Keratinocyte (primary cell): ENCODE results near the gene DTYMK. TPM values are rescaled to one million over a fixed set of nuclear protein-coding genes. Genes with fewer than 3 reads are reported as not detected.

Experiments used
- DNase-seq: peaks from one replicate; pipeline ENCODE4 v3.0.0-alpha.2; 2011; ENCODE audit warnings: low read depth, missing footprints, low spot score
- FAIRE-seq: peaks from 2 replicates; lab custom pipeline; 2011; peaks lifted over from hg19 to GRCh38; lab: Jason Lieb, UNC
- H2AFZ ChIP-seq: 2 replicates; pipeline ENCODE4 v1.6.0; 2012; ENCODE audit warnings: low read length, control low read depth, inconsistent platforms; ENCODE audit not compliant: control insufficient read depth
- H3K27ac ChIP-seq: 2 replicates; pipeline ENCODE4 v1.5.1; 2011; ENCODE audit warnings: low read length; ENCODE audit not compliant: control insufficient read depth, insufficient read depth
- H3K27me3 ChIP-seq: 3 replicates; pipeline ENCODE4 v1.6.0; 2011; ENCODE audit warnings: low read length; ENCODE audit not compliant: control insufficient read depth, insufficient read depth; ENCODE audit errors: extremely low read depth
- H3K36me3 ChIP-seq, 2 experiments: 2 replicates in 1 of 2; 3 replicates in 1 of 2; pipeline ENCODE4 v1.5.1; 2011; ENCODE audit warnings: low read length in 2 of 2, mild to moderate bottlenecking in 1 of 2; ENCODE audit not compliant: control insufficient read depth in 2 of 2, insufficient read depth in 2 of 2; ENCODE audit errors: extremely low read depth in 1 of 2
- H3K4me1 ChIP-seq: 3 replicates; pipeline ENCODE4 v1.5.1; 2011; ENCODE audit warnings: low read length; ENCODE audit not compliant: control insufficient read depth, insufficient read depth; ENCODE audit errors: extremely low read depth
- H3K4me2 ChIP-seq: 3 replicates; pipeline ENCODE4 v1.6.0; 2011; ENCODE audit warnings: low read depth, low read length; ENCODE audit not compliant: control insufficient read depth, insufficient read depth; ENCODE audit errors: extremely low read depth
- H3K4me3 ChIP-seq, 3 experiments: fragments of 200-600 bp in 1 of 3; sonication (generic) in 1 of 3; 2 replicates in 2 of 3; 3 replicates in 1 of 3; pipeline ENCODE4 v1.5.1; 2011 to 2016; ENCODE audit warnings: low read length in 3 of 3, mild to moderate bottlenecking in 3 of 3, control low read depth in 2 of 3, inconsistent platforms in 1 of 3, low read depth in 1 of 3, mixed read lengths in 1 of 3, mixed run types in 1 of 3, moderate library complexity in 1 of 3; ENCODE audit not compliant: control insufficient read depth in 2 of 3, insufficient read depth in 2 of 3; ENCODE audit errors: extremely low read depth in 1 of 3
- H3K79me2 ChIP-seq: 2 replicates; pipeline ENCODE4 v1.6.0; 2012; ENCODE audit warnings: low read length; ENCODE audit not compliant: control insufficient read depth, insufficient read depth
- H3K9ac ChIP-seq: 3 replicates; pipeline ENCODE4 v1.6.0; 2011; ENCODE audit warnings: low read length; ENCODE audit not compliant: control insufficient read depth, insufficient read depth; ENCODE audit errors: extremely low read depth
- H3K9me1 ChIP-seq: 3 replicates; pipeline ENCODE4 v1.6.0; 2011; ENCODE audit warnings: low read length; ENCODE audit not compliant: control insufficient read depth, insufficient read depth; ENCODE audit errors: extremely low read depth
- H3K9me3 ChIP-seq: 2 replicates; pipeline ENCODE4 v1.5.1; 2012; ENCODE audit warnings: low read depth, low read length; ENCODE audit not compliant: control insufficient read depth
- H4K20me1 ChIP-seq: 3 replicates; pipeline ENCODE4 v1.6.0; 2011; ENCODE audit warnings: low read length; ENCODE audit not compliant: control insufficient read depth, insufficient read depth; ENCODE audit errors: extremely low read depth
- EZH2 ChIP-seq: IDR thresholded peaks from one replicate; pipeline ENCODE4 v1.6.1; 2012; ENCODE audit warnings: inconsistent platforms, mild to moderate bottlenecking, low read length, moderate library complexity
- dilution Hi-C: fragments of 300-500 bp; cut with MboI; formaldehyde crosslinking; loops from one replicate; pipeline ENCODE4 v1.7.0; 2020; ENCODE audit warnings: low sequenced_read_pairs; ENCODE audit not compliant: extremely low pct_ligation_motif_present
- polyA plus RNA-seq, 5 experiments: library from polyadenylated mRNA; depleted of rRNA in 3 of 5; stranded (reverse) in 3 of 5; stranded (forward) in 1 of 5; unstranded in 1 of 5; fragments of >200 nt; gene quantifications; 1 replicate in 1 of 5; 2 replicates in 3 of 5; 3 replicates in 1 of 5; pipeline versions ENCODE4 v1.2.1 to v1.2.3, GENCODE V29; 2011 to 2012; ENCODE audit warnings: missing spikeins in 2 of 5, low read depth in 1 of 5, low replicate concordance in 1 of 5
- TF ChIP-seq, protein P1 (sequence below), 3 experiments: IDR thresholded peaks in 1 of 3; conservative IDR thresholded peaks in 1 of 3; optimal IDR thresholded peaks in 1 of 3; 2 replicates in 2 of 3; 3 replicates in 1 of 3; pipeline versions ENCODE3 to v1.5.1; 2011; ENCODE audit warnings: low read length in 3 of 3, mild to moderate bottlenecking in 3 of 3, moderate library complexity in 2 of 3, control low read depth in 1 of 3, inconsistent platforms in 1 of 3; ENCODE audit not compliant: insufficient read depth in 2 of 3; ENCODE audit errors: extremely low read depth in 1 of 3

DTYMK gene
- polyA plus RNA-seq, 1 donor (not counting 4 experiments of a cell fraction or from before 2014, with no cell fraction given): 31.6 TPM

DNA sequence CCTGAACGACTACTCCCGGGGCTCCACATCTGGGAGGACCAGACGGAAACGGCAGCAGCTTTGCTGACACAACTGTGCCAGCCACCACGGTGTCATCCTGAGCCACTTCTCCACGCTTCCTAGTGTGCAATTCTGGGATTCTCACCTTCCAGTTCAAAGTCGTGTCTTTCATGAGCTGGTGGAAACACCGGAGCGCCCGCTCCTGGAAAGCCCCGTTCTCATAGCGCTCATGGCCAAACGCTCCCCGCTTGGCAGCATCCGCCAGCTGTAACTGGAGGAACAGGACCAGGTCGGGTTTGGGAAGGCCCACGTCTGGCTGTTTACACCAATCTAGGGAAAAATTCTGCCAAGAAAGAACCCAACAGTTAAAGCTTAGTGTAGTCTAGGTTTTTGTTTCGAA is 8.3 kb downstream of the DTYMK start:
- dilution Hi-C loops: no loop called here
- no peak overlapping the region for H2AFZ ChIP-seq

DNA sequence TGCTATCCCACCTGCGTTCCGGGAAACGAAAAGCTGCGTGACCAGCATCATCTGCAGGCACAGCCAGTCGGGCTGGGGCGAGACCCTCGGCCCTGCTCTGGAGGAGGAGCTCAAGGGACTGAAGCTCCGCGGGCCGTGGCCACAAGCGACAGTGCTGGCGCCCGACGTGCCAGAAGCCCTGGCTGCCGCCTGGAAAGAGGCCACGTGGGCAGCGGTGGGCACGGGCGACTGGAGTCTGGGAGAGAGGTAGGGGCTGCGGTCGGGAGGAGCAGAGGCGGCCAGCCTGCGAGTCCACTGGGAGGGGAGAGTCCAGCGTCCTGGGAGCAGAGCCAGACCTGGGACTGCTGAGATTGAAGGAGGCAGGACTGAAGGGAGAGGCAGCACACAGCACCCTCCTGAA is 9.2 kb downstream of the DTYMK start:
- dilution Hi-C loops: no loop called here
- H3K4me1 ChIP-seq: no peaks in the 10 kb centered on the region

More for the DNA sequence above, 8.3 kb downstream of the DTYMK start:
- no peak overlapping the region for H3K27ac ChIP-seq
- peaks cover 7% of the 10 kb centered on the region for H3K79me2 ChIP-seq
- no peaks in the 10 kb centered on the region for H3K27me3 ChIP-seq
- no peak for TF ChIP-seq EZH2
- TF ChIP-seq, protein P1, sequence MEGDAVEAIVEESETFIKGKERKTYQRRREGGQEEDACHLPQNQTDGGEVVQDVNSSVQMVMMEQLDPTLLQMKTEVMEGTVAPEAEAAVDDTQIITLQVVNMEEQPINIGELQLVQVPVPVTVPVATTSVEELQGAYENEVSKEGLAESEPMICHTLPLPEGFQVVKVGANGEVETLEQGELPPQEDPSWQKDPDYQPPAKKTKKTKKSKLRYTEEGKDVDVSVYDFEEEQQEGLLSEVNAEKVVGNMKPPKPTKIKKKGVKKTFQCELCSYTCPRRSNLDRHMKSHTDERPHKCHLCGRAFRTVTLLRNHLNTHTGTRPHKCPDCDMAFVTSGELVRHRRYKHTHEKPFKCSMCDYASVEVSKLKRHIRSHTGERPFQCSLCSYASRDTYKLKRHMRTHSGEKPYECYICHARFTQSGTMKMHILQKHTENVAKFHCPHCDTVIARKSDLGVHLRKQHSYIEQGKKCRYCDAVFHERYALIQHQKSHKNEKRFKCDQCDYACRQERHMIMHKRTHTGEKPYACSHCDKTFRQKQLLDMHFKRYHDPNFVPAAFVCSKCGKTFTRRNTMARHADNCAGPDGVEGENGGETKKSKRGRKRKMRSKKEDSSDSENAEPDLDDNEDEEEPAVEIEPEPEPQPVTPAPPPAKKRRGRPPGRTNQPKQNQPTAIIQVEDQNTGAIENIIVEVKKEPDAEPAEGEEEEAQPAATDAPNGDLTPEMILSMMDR (optimal IDR thresholded peaks at IDR 0.05 in 1 of 3, IDR thresholded peaks at IDR 0.05 in 1 of 3, conservative IDR thresholded peaks at IDR 0.05 in 1 of 3; ENCODE audit: extremely low read depth in 1 of 3, insufficient read depth in 2 of 3, low read length in 3 of 3): no peak
- H3K4me1 ChIP-seq: no peaks in the 10 kb centered on the region
- H3K9me3 ChIP-seq: no peaks in the 10 kb centered on the region
- H3K9ac ChIP-seq: no peak overlapping the region
- no peak overlapping the region for H3K4me3 ChIP-seq
- H3K36me3 ChIP-seq: peaks cover 18 to 20% of the 10 kb centered on the region in 2 experiments
- DNase-seq: no peak
- H4K20me1 ChIP-seq: no peaks in the 10 kb centered on the region
- H3K9me1 ChIP-seq: no peaks in the 10 kb centered on the region
- H3K4me2 ChIP-seq: no peak overlapping the region
- FAIRE-seq: no peak

More for the DNA sequence above, 9.2 kb downstream of the DTYMK start:
- no peaks in the 10 kb centered on the region for H3K9me3 ChIP-seq
- H2AFZ ChIP-seq: no peak overlapping the region
- no peak overlapping the region for H3K4me3 ChIP-seq
- TF ChIP-seq, protein P1 (optimal IDR thresholded peaks at IDR 0.05 in 1 of 3, IDR thresholded peaks at IDR 0.05 in 1 of 3, conservative IDR thresholded peaks at IDR 0.05 in 1 of 3; ENCODE audit: extremely low read depth in 1 of 3, insufficient read depth in 2 of 3, low read length in 3 of 3): no peak
- TF ChIP-seq EZH2: no peak
- H4K20me1 ChIP-seq: no peaks in the 10 kb centered on the region
- H3K27ac ChIP-seq: no peak overlapping the region
- H3K36me3 ChIP-seq: peaks cover 22 to 23% of the 10 kb centered on the region in 2 experiments
- H3K79me2 ChIP-seq: peaks cover 2% of the 10 kb centered on the region
- FAIRE-seq: no peak
- DNase-seq: no peak
- H3K9me1 ChIP-seq: no peaks in the 10 kb centered on the region
- H3K27me3 ChIP-seq: no peaks in the 10 kb centered on the region
- no peak overlapping the region for H3K4me2 ChIP-seq
- no peak overlapping the region for H3K9ac ChIP-seq
